Gastrocnemius medialis (tissue), 4 donors: ENCODE measurements around the gene PLEKHB2.

Source experiments
- CTCF ChIP-seq, 5 experiments: fragments of 450-650 bp in 3 of 5; fragments of 200-600 bp in 2 of 5; sonication (generic) in 2 of 5; IDR thresholded peaks in 4 of 5; conservative IDR thresholded peaks in 1 of 5; 1 replicate in 4 of 5; 2 replicates in 1 of 5; pipeline ENCODE4 v1.5.1; 2016 to 2019; ENCODE audit warnings: antibody characterized with exemption in 5 of 5, mild to moderate bottlenecking in 3 of 5, moderate library complexity in 3 of 5
- POLR2A ChIP-seq, 2 donors: fragments of 450-650 bp; IDR thresholded peaks; one replicate each; pipeline ENCODE4 v1.6.1; 2017; ENCODE audit warnings: antibody characterized with exemption in 2 of 2, mild to moderate bottlenecking in 2 of 2, moderate library complexity in 2 of 2

DNA sequence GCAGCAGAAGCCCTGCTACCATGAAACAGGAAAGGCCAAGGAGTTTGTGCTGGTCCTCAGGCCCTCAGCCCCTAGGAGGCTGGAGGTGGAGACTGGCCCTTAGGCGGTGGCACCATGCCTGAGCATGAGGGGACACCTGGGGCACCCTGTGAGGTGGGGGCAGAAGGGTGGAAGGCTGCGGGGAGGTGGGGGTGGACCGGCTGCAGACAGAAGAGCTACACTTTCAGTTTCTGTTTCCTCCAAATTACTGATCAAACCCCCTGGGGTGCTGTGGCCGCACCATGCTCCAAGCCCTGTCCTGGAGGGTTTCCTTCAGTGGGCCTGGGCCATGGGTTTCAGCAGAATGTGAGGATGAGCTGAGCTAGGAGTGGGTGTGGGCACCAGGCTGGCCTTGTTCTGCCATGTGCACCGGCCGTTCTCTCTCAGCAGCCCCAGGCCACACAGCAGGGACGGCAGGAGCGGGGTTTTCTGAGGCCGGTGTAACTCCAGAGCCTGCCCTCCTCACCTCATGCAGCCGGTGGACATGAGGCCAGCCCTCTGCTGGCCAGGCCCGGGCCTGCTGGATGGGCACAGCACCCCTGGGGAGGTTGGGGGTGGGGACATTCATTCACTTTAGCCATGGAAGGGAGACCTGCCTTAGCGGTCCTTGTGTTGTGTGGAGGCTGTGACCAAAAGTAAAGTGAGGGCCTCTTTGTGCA lies 51.5 kb downstream of the PLEKHB2 start:
- TF ChIP-seq CTCF (IDR thresholded peaks at IDR 0.05 in 4 of 5, conservative IDR thresholded peaks at IDR 0.05 in 1 of 5) (no peak), POLR2A (IDR thresholded peaks at IDR 0.05) (no peak)
